Glomerular endothelial cell (primary cell): Measurements from ENCODE around the gene TSC22D4. TPM values are rescaled to one million over a fixed set of nuclear protein-coding genes. Genes with fewer than 3 reads are reported as not detected.
"Not testable (repeated sequence)": the region's sequence is repeated elsewhere in the genome, so short reads cannot be mapped to it uniquely, and the experiment has no call there.

ENCODE experiments used
- DNase-seq: peaks from one replicate; pipeline ENCODE4 v3.0.0-alpha.2; 2011; ENCODE audit warnings: low read depth, low spot score; ENCODE audit errors: extremely low read depth
- total RNA-seq: library from RNA; depleted of rRNA; stranded (reverse); fragments of >200 nt; gene quantifications from 2 replicates; pipeline ENCODE4 v1.2.3, GENCODE V29; 2015

Gene TSC22D4
- total RNA-seq, 1 donor from 2014 or later = 75.2 TPM

- no peak for DNase-seq
Observed at GRCh38 chr7:100476101-100476780, 2.8 kb downstream of the TSC22D4 start.

GRCh38 chr7:100475549-100475948, 3.5 kb downstream of the TSC22D4 start:
- no peak for DNase-seq

- no peak for DNase-seq
Observed at GRCh38 chr7:100472854-100473499, 6.0 kb downstream of the TSC22D4 start.

GRCh38 chr7:100472121-100472851, 6.7 kb downstream of the TSC22D4 start:
- DNase-seq = no peak

GRCh38 chr7:100471021-100471420, 8.0 kb downstream of the TSC22D4 start:
- DNase-seq = no peak

GRCh38 chr7:100469227-100470044, 9.6 kb downstream of the TSC22D4 start:
- no peak for DNase-seq

GRCh38 chr7:100467638-100468373, 11.2 kb downstream of the TSC22D4 start:
- no peak for DNase-seq

- no peak for DNase-seq
Observed at GRCh38 chr7:100466653-100467605, 12.1 kb downstream of the TSC22D4 start.

- no peak for DNase-seq
Observed at GRCh38 chr7:100465702-100466311, 13.2 kb downstream of the TSC22D4 start.

GRCh38 chr7:100465299-100465698, 13.7 kb downstream of the TSC22D4 start:
- DNase-seq = no peak

GRCh38 chr7:100464791-100465190, 14.2 kb downstream of the TSC22D4 start:
- no peak for DNase-seq

- no peak for DNase-seq
Observed at GRCh38 chr7:100464210-100464660, 14.8 kb downstream of the TSC22D4 start, which contains the start of gene SPACDR. SPACDR (minus strand) TSS chr7:100464260; CDS start chr7:100464025, 235 bp downstream.

GRCh38 chr7:100457033-100457432, 22.0 kb downstream of the TSC22D4 start:
- DNase-seq = no peak

GRCh38 chr7:100456562-100456961, 22.5 kb downstream of the TSC22D4 start:
- DNase-seq = no peak

GRCh38 chr7:100455206-100455605, 23.8 kb downstream of the TSC22D4 start:
- no peak for DNase-seq

GRCh38 chr7:100453854-100454253, 25.2 kb downstream of the TSC22D4 start:
- not testable (repeated sequence) for DNase-seq

- no peak for DNase-seq
Observed at GRCh38 chr7:100452513-100452912, 26.5 kb downstream of the TSC22D4 start.

GRCh38 chr7:100449190-100449795, 29.7 kb downstream of the TSC22D4 start:
- DNase-seq = no peak
